GM12878 (cell line): Measurements from ENCODE around the gene KRT79. TPM values are rescaled to one million over a fixed set of nuclear protein-coding genes. Genes with fewer than 3 reads are reported as not detected.

Source experiments
- BACH1 ChIP-seq: fragments of 450-650 bp; IDR thresholded peaks from 2 replicates; pipeline ENCODE4 v1.6.1; 2017; ENCODE audit warnings: mild to moderate bottlenecking, borderline replicate concordance
- ESRRA ChIP-seq: IDR thresholded peaks from 2 replicates; pipeline ENCODE4 v1.6.1; 2012; ENCODE audit warnings: mild to moderate bottlenecking, low read length, improper control_type of control experiment
- FOXM1 ChIP-seq: IDR thresholded peaks from 2 replicates; pipeline ENCODE4 v1.6.1; 2012; ENCODE audit warnings: low read depth, mild to moderate bottlenecking, inconsistent platforms, low read length, moderate library complexity
- IKZF1 ChIP-seq: fragments of 450-650 bp; conservative IDR thresholded peaks from 2 replicates; pipeline ENCODE4 v1.6.1; 2017; ENCODE audit warnings: antibody characterized with exemption, mild to moderate bottlenecking
- NBN ChIP-seq: fragments of 450-650 bp; IDR thresholded peaks from 2 replicates; pipeline ENCODE4 v1.6.1; 2016
- polyA plus RNA-seq, 11 experiments: library from polyadenylated mRNA; depleted of rRNA in 4 of 11; unstranded in 6 of 11; stranded (reverse) in 5 of 11; fragments of >200 nt; fragmentation: Nextera tagmentation in 4 of 11; fragmentation: Illumina TruSeq in 1 of 11; extraction: Ambion mirVana in 4 of 11; extraction: Trizol in 1 of 11; gene quantifications; 1 replicate in 1 of 11; 2 replicates in 10 of 11; pipeline versions ENCODE4 v1.2.1 to v1.2.3, GENCODE V29; 2011 to 2016; ENCODE audit warnings: inconsistent platforms in 2 of 11, missing spikeins in 2 of 11, low read depth in 1 of 11
- total RNA-seq, 4 experiments: library from RNA; depleted of rRNA in 3 of 4; stranded (reverse); fragments of >200 nt in 3 of 4; fragmentation: Illumina TruSeq in 1 of 4; extraction: Trizol in 1 of 4; gene quantifications; 2 replicates each; pipeline versions ENCODE4 v1.2.1 to v1.2.3, GENCODE V29; 2013 to 2021
- TF ChIP-seq, protein P1 (sequence below): fragments of 450-650 bp; IDR thresholded peaks from 2 replicates; pipeline ENCODE4 v1.6.1; 2017; ENCODE audit warnings: borderline replicate concordance
- TF ChIP-seq, protein P2 (sequence below): IDR thresholded peaks from 2 replicates; pipeline ENCODE4 v1.6.1; 2012; ENCODE audit warnings: mild to moderate bottlenecking, low read depth, low read length

KRT79 gene
- total and polyA plus RNA-seq, 10 of the 15 experiments (the other 5 are each of a cell fraction or from before 2014, with no cell fraction given), result 0.03 to 0.09 (median 0.07) TPM; not detected in 7

GRCh38 chr12:52874573-52875435 lies 40.7 kb upstream of the KRT79 start (continued):
- TF ChIP-seq IKZF1, result no peak
- TF ChIP-seq, protein P1, sequence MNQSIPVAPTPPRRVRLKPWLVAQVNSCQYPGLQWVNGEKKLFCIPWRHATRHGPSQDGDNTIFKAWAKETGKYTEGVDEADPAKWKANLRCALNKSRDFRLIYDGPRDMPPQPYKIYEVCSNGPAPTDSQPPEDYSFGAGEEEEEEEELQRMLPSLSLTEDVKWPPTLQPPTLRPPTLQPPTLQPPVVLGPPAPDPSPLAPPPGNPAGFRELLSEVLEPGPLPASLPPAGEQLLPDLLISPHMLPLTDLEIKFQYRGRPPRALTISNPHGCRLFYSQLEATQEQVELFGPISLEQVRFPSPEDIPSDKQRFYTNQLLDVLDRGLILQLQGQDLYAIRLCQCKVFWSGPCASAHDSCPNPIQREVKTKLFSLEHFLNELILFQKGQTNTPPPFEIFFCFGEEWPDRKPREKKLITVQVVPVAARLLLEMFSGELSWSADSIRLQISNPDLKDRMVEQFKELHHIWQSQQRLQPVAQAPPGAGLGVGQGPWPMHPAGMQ, result no peak
- TF ChIP-seq FOXM1, result no peak
- no peak for TF ChIP-seq ESRRA
- TF ChIP-seq, protein P2, sequence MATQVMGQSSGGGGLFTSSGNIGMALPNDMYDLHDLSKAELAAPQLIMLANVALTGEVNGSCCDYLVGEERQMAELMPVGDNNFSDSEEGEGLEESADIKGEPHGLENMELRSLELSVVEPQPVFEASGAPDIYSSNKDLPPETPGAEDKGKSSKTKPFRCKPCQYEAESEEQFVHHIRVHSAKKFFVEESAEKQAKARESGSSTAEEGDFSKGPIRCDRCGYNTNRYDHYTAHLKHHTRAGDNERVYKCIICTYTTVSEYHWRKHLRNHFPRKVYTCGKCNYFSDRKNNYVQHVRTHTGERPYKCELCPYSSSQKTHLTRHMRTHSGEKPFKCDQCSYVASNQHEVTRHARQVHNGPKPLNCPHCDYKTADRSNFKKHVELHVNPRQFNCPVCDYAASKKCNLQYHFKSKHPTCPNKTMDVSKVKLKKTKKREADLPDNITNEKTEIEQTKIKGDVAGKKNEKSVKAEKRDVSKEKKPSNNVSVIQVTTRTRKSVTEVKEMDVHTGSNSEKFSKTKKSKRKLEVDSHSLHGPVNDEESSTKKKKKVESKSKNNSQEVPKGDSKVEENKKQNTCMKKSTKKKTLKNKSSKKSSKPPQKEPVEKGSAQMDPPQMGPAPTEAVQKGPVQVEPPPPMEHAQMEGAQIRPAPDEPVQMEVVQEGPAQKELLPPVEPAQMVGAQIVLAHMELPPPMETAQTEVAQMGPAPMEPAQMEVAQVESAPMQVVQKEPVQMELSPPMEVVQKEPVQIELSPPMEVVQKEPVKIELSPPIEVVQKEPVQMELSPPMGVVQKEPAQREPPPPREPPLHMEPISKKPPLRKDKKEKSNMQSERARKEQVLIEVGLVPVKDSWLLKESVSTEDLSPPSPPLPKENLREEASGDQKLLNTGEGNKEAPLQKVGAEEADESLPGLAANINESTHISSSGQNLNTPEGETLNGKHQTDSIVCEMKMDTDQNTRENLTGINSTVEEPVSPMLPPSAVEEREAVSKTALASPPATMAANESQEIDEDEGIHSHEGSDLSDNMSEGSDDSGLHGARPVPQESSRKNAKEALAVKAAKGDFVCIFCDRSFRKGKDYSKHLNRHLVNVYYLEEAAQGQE, result no peak
- TF ChIP-seq NBN, result no peak
- no peak for TF ChIP-seq BACH1
- TF ChIP-seq, all 136 proteins: peak for 0
